IMR-90 (cell line): ENCODE measurements around the gene ENDOD1. TPM values are rescaled to one million over a fixed set of nuclear protein-coding genes. Genes with fewer than 3 reads are reported as not detected.

Source experiments
- ATAC-seq: fragments of 200-7000 bp; cut with Tn5 transposase; 2 replicates; pipeline ENCODE4 v1.9.1; 2020; ENCODE audit warnings: low read depth, mild to moderate bottlenecking, moderate library complexity
- BruUV-seq: library from RNA; stranded (reverse); fragments of 400-500 nt; replicated peaks from 2 replicates; lab custom pipeline; 2021; lab: Mats Ljungman, UMichigan
- CTCF ChIA-PET: fragments of 300-600 bp; formaldehyde crosslinking; extraction: SDS; loops from one replicate; lab custom pipeline; 2021; ENCODE audit warnings: antibody characterized with exemption; lab: Yijun Ruan, JAX
- POLR2A ChIA-PET: fragments of 300-600 bp; sonication (Branson Sonifier 250); formaldehyde crosslinking; loops from one replicate; lab custom pipeline; 2022; ENCODE audit warnings: antibody characterized with exemption; ENCODE audit not compliant: unreplicated experiment; lab: Charles Lee
- DNase-seq: peaks from one replicate; pipeline ENCODE4 v3.0.0; 2013
- H2AFZ ChIP-seq: replicated peaks from 2 replicates; pipeline ENCODE3; 2013; ENCODE audit warnings: low read length, mild to moderate bottlenecking; ENCODE audit not compliant: poor library complexity
- H2AK5ac ChIP-seq: 2 replicates; pipeline ENCODE4 v1.6.1; 2013; ENCODE audit warnings: low read depth, low read length, inconsistent platforms
- H2AK9ac ChIP-seq: replicated peaks from 2 replicates; pipeline ENCODE3; 2013; ENCODE audit warnings: mild to moderate bottlenecking, low read depth, low read length, moderate library complexity; ENCODE audit not compliant: poor library complexity
- H2BK120ac ChIP-seq: 2 replicates; pipeline ENCODE4 v1.6.1; 2013; ENCODE audit warnings: low read depth, low read length, inconsistent platforms
- H2BK15ac ChIP-seq: 3 replicates; pipeline ENCODE4 v1.6.1; 2013; ENCODE audit warnings: low read depth, low read length, inconsistent platforms
- H2BK20ac ChIP-seq: 2 replicates; pipeline ENCODE4 v1.6.1; 2013; ENCODE audit warnings: low read depth, mild to moderate bottlenecking, inconsistent platforms, low read length, moderate library complexity
- H2BK5ac ChIP-seq: 2 replicates; pipeline ENCODE4 v1.6.1; 2013; ENCODE audit warnings: mild to moderate bottlenecking, low read depth, low read length, inconsistent platforms; ENCODE audit not compliant: poor library complexity, severe bottlenecking
- H3K14ac ChIP-seq: replicated peaks from 2 replicates; pipeline ENCODE4 v1.6.1; 2013; ENCODE audit warnings: low read depth, low read length, inconsistent platforms
- H3K18ac ChIP-seq: 2 replicates; pipeline ENCODE4 v1.6.1; 2013; ENCODE audit warnings: low read depth, low read length, control low read depth
- H3K23ac ChIP-seq: 2 replicates; pipeline ENCODE4 v1.6.1; 2013; ENCODE audit warnings: low read depth, low read length, inconsistent platforms
- H3K27ac ChIP-seq: 2 replicates; pipeline ENCODE4 v1.5.1; 2013; ENCODE audit warnings: mild to moderate bottlenecking, control low read depth, low read length; ENCODE audit not compliant: insufficient read depth
- H3K27me3 ChIP-seq: 2 replicates; pipeline ENCODE4 v1.6.1; 2013; ENCODE audit warnings: low read length; ENCODE audit not compliant: control insufficient read depth, insufficient read depth
- H3K36me3 ChIP-seq: 2 replicates; pipeline ENCODE4 v1.6.1; 2013; ENCODE audit warnings: low read length, mixed read lengths; ENCODE audit not compliant: control insufficient read depth, insufficient read depth
- H3K4ac ChIP-seq: 2 replicates; pipeline ENCODE4 v1.6.1; 2013; ENCODE audit warnings: low read depth, low read length, inconsistent platforms
- H3K4me1 ChIP-seq: 2 replicates; pipeline ENCODE4 v1.6.1; 2013; ENCODE audit warnings: low read length, mixed read lengths; ENCODE audit not compliant: control insufficient read depth, insufficient read depth
- H3K4me2 ChIP-seq: 2 replicates; pipeline ENCODE4 v1.6.1; 2013; ENCODE audit warnings: low read depth, mild to moderate bottlenecking, control low read depth, low read length, moderate library complexity
- H3K4me3 ChIP-seq: 2 replicates; pipeline ENCODE4 v1.5.1; 2013; ENCODE audit warnings: low read depth, mild to moderate bottlenecking, control low read depth, low read length, moderate library complexity; ENCODE audit not compliant: insufficient read depth
- H3K56ac ChIP-seq: 2 replicates; pipeline ENCODE4 v1.6.1; 2013; ENCODE audit warnings: low read length, inconsistent platforms; ENCODE audit not compliant: insufficient read depth; ENCODE audit errors: extremely low read depth
- H3K79me1 ChIP-seq, 2 experiments: 2 replicates each; pipeline ENCODE4 v1.6.1; 2013; ENCODE audit warnings: low read length in 2 of 2, inconsistent platforms in 1 of 2, low read depth in 1 of 2
- H3K9ac ChIP-seq: 2 replicates; pipeline ENCODE4 v1.6.1; 2013; ENCODE audit warnings: low read depth, low read length, control low read depth
- H3K9me1 ChIP-seq: 2 replicates; pipeline ENCODE4 v1.6.1; 2013; ENCODE audit warnings: low read length, inconsistent platforms; ENCODE audit not compliant: insufficient read depth
- H3K9me3 ChIP-seq: 2 replicates; pipeline ENCODE4 v1.6.1; 2013; ENCODE audit warnings: low read length; ENCODE audit not compliant: control insufficient read depth, insufficient read depth
- H4K20me1 ChIP-seq: 2 replicates; pipeline ENCODE4 v1.6.1; 2013; ENCODE audit warnings: low read length, inconsistent platforms; ENCODE audit not compliant: insufficient read depth
- H4K5ac ChIP-seq: 2 replicates; pipeline ENCODE4 v1.6.1; 2013; ENCODE audit warnings: mild to moderate bottlenecking, low read depth, low read length, control low read depth
- H4K8ac ChIP-seq, 2 experiments: 2 replicates each; pipeline ENCODE4 v1.6.1; 2013; ENCODE audit warnings: low read depth in 2 of 2, low read length in 2 of 2, control low read depth in 1 of 2, inconsistent platforms in 1 of 2
- H4K91ac ChIP-seq: 2 replicates; pipeline ENCODE4 v1.6.1; 2013; ENCODE audit warnings: low read depth, low read length, inconsistent platforms; ENCODE audit not compliant: insufficient read depth
- CEBPB ChIP-seq: IDR thresholded peaks from 2 replicates; pipeline ENCODE4 v1.6.1; 2012; ENCODE audit warnings: low read depth, low read length, improper control_type of control experiment
- MAFK ChIP-seq: IDR thresholded peaks from 2 replicates; pipeline ENCODE4 v1.6.1; 2012; ENCODE audit warnings: low read depth, low read length, improper control_type of control experiment
- WGBS, 2 experiments: methylation state at CpG; one replicate each; pipeline versions ENCODE4 v1.1.5 to v1.1.7; 2013; ENCODE audit warnings: missing lambda C conversion rate in 2 of 2; ENCODE audit not compliant: insufficient read length in 1 of 2; ENCODE audit errors: extremely low coverage in 2 of 2; 5-methylcytosine and 5-hydroxymethylcytosine counted together
- dilution Hi-C: fragments of 300-500 bp; cut with HindIII; formaldehyde crosslinking; loops from one replicate; pipeline ENCODE4 v1.14.3; 2018; ENCODE audit warnings: low sequenced_read_pairs; ENCODE audit not compliant: unreplicated experiment
- in situ Hi-C: fragments of 300-500 bp; cut with MboI; formaldehyde crosslinking; loops from 3 replicates; pipeline ENCODE4 v1.14.3; 2019; ENCODE audit warnings: low sequenced_read_pairs, inconsistent platforms, mixed read lengths
- intact Hi-C: fragments of 100-400 bp; cut with micrococcal nuclease; formaldehyde crosslinking; loops from 2 replicates; pipeline ENCODE4 v1.10.0; 2022
- polyA plus RNA-seq, 3 experiments: library from polyadenylated mRNA; depleted of rRNA; stranded (reverse); fragments of >200 nt; gene quantifications; 2 replicates each; pipeline ENCODE4 v1.2.3, GENCODE V29; 2012; ENCODE audit warnings: low replicate concordance in 1 of 3
- total RNA-seq: library from RNA; depleted of rRNA; stranded (reverse); fragments of >200 nt; gene quantifications from 2 replicates; pipeline ENCODE4 v1.2.3, GENCODE V29; 2012

Gene ENDOD1
- total and polyA plus RNA-seq, 2 of the 4 experiments (the other 2 are of a cell fraction), result 7.0 to 17.6 TPM

DNA sequence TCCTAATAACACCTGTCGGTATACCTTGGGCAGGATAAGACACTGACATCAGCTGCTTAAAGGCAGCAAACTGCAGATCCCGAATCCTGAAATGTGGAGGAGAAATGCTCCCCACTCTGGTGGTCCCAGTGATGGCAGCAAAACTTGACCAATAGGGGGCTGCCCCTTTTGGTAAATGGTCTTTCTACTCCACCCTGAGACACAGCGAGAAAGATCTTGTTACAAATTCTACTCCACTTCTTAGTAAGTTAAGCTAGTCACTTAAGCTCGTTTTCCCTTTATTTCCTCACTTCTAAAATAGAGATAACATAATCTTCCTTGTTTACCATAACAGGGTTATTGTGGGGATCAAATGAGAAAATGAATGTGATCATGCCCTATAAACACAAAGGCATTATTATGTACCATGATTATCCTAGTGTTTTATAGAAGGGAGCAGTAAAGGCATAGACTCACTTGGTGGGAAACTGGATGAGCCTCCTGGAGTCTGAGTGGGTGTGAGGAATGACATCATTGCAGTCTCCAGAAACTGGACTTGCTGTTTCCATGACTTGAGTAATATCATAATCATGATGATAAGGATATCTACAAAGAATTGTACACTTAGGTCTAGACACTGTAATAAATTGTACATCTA lies 50.9 kb downstream of the ENDOD1 start:
- CTCF ChIA-PET, result no interaction called here
- TF ChIP-seq MAFK (no peak), CEBPB (peak; percentile 31; the same call in 1 of the 2 replicates)
- POLR2A ChIA-PET, result no interaction called here

More for the DNA sequence above, 50.9 kb downstream of the ENDOD1 start:
- Histone ChIP-seq H4K20me1 (no peaks in the 10 kb centered on the region), H2BK5ac (no peak overlapping the region), H4K5ac (no peak overlapping the region), H4K91ac (no peak overlapping the region), H2BK20ac (no peak overlapping the region), H2BK15ac (no peak overlapping the region), H3K9me1 (peaks cover 3% of the 10 kb centered on the region; the same call in 1 of the 2 replicates), H3K14ac (no peak overlapping the region), H3K23ac (no peak overlapping the region), H3K56ac (no peak overlapping the region), H3K9ac (no peak overlapping the region), H2AK9ac (no peak overlapping the region), H2AK5ac (no peak overlapping the region), H3K18ac (no peak overlapping the region), H3K4me1 (peaks cover 3% of the 10 kb centered on the region), H2BK120ac (no peak overlapping the region), H2AFZ (no peak overlapping the region), H3K4me2 (no peak overlapping the region), H3K27me3 (no peaks in the 10 kb centered on the region; the same call in 1 of the 2 replicates), H3K79me1 (no peaks in the 10 kb centered on the region), H4K8ac (no peak overlapping the region), H3K27ac (no peak overlapping the region), H3K4ac (no peak overlapping the region), H3K9me3 (no peaks in the 10 kb centered on the region), H3K4me3 (no peak overlapping the region), H3K36me3 (no peaks in the 10 kb centered on the region)
- intact Hi-C loops, result no loop called here
- no CpG with 5 or more reads among the region's 4 CpGs for WGBS, 2 experiments
- peak; percentile 76 for DNase-seq
- no TSS peak for BruUV-seq
- dilution Hi-C loops, result no loop called here
- ATAC-seq, result no peak
- in situ Hi-C loops, result no loop called here
